Neuron (in vitro differentiated cells): Measurements from ENCODE around the gene COL16A1.

Experiments used
- H2AFZ ChIP-seq: one replicate; pipeline ENCODE4 v1.6.1; 2013; ENCODE audit warnings: low read depth, mild to moderate bottlenecking, inconsistent platforms, low read length, moderate library complexity
- H3K27me3 ChIP-seq: one replicate; pipeline ENCODE4 v1.6.1; 2013; ENCODE audit warnings: low read length; ENCODE audit not compliant: insufficient read depth
- H3K36me3 ChIP-seq: one replicate; pipeline ENCODE4 v1.6.1; 2013; ENCODE audit warnings: low read length; ENCODE audit not compliant: insufficient read depth
- H3K4me1 ChIP-seq: one replicate; pipeline ENCODE4 v1.6.1; 2013; ENCODE audit warnings: low read length; ENCODE audit not compliant: insufficient read depth
- H3K4me3 ChIP-seq: 2 replicates; pipeline ENCODE4 v1.5.1; 2013; ENCODE audit warnings: mild to moderate bottlenecking, low read length, moderate library complexity
- H3K9me3 ChIP-seq: one replicate; pipeline ENCODE4 v1.6.1; 2013; ENCODE audit warnings: low read length

Gene COL16A1

DNA sequence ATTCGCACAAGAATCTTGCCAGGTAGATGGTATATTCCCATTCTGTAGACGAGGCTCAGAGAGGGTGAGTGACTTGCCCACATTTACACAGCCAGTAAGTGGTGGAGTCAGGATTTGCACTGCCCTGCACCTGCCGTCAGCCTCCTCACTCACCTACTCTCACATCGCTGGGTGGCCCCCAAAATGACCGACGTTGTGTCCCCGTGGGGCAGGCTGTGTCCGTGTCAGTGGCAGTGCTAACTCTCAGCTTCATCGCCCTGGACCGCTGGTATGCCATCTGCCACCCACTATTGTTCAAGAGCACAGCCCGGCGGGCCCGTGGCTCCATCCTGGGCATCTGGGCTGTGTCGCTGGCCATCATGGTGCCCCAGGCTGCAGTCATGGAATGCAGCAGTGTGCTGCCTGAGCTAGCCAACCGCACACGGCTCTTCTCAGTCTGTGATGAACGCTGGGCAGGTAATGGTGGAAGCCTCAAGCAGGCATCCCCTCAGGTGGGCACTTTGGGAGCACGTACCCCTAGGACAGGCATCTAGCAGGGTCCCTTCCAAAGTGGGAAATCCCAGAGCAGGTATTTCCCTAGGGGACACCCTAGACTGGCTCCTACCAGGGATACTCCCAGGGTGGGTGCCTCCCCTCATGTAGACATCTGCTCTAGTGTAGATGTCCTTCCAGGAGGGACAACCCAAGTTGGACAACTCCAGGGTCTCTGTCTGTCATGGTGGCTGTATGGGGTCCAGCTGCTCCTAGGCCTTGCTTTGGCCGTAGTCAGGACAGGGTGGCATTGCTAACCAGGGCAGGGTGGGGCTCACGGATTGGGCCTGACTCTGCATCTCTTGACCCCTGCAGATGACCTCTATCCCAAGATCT, 83.0 kb downstream of the COL16A1 start:
- Histone ChIP-seq H3K4me3 (no peak overlapping the region), H3K36me3 (no peaks in the 10 kb centered on the region), H2AFZ (no peak overlapping the region), H3K27me3 (peaks cover 16% of the 10 kb centered on the region), H3K9me3 (no peaks in the 10 kb centered on the region), H3K4me1 (peaks cover 6% of the 10 kb centered on the region)

DNA sequence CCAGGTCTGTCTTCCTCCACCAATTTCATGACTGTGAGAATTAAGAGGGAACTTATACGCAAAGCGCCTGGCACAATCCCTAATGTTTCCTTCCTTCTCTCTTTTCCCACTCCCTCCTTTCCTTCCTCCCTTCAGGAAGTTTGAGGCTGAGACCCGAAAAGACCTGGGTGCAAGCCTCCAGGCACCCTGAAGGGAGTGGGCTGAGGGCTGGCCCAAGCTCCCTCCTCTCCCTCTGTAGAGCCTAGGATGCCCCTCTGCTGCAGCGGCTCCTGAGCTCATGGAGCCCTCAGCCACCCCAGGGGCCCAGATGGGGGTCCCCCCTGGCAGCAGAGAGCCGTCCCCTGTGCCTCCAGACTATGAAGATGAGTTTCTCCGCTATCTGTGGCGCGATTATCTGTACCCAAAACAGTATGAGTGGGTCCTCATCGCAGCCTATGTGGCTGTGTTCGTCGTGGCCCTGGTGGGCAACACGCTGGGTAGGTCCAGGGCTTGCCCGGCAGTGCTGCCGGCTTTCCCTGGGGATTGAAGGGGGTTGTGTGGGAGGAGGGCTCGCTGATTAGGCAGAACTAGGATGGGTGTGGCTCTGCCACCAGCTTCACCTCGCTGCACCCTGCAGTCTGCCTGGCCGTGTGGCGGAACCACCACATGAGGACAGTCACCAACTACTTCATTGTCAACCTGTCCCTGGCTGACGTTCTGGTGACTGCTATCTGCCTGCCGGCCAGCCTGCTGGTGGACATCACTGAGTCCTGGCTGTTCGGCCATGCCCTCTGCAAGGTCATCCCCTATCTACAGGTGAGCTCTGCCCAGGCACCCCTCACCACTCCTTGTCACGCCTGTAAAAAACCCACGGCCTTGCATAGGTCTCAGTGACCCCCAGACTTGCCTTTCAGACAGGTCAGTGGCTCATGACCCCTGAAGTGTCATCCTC, 84.6 kb downstream of the COL16A1 start:
- H3K4me3 ChIP-seq: no peak overlapping the region
- no peaks in the 10 kb centered on the region for H3K36me3 ChIP-seq
- no peaks in the 10 kb centered on the region for H3K9me3 ChIP-seq
- no peak overlapping the region for H2AFZ ChIP-seq
- peaks cover 25% of the 10 kb centered on the region for H3K27me3 ChIP-seq
- H3K4me1 ChIP-seq: peaks cover 12% of the 10 kb centered on the region

DNA sequence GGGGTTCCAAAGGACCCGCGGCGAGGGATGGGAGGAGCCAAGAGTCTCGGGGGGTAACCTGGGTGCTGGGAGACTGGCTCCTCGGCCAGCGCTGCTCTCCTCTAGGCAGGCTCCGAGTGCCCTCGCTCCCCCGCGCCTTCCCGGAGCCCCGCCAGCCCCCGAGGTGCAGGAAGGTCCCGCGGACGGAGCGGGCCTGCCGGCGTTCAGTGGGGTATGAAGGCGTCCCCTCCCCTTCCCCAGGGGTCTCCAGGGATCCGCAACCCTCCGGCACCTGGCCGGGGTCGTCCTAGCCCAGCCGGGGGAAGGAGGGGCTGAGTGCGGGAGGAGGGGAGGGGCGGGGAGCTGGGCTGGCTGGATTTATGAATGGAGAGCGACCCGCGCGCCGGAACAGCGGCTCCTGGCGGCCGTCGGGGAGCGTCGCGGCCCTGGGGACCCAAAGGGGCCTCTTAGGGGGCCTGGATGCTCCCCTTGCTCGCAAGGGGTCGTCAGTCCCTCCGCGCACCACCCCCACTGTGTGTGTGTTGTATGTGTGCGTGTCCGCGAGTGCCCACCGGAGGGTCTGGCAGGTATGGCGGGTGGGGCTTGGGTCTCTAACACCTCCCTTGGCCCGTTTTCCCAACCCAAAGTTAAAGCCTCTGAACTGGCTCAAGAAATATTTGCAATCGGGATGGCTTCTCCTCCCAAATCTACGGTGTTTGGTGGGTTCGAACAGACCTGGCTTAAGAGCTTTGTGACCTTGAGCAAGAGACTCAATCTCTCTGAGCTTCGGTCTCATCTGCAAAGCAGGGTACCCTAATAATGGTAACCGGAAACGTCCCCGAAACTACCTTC, 85.7 kb downstream of the COL16A1 start:
- Histone ChIP-seq H3K27me3 (peaks cover 26% of the 10 kb centered on the region), H3K9me3 (no peaks in the 10 kb centered on the region), H2AFZ (peak overlapping the region; percentile 73), H3K36me3 (no peaks in the 10 kb centered on the region), H3K4me3 (peak overlapping the region; percentile 39), H3K4me1 (peaks cover 12% of the 10 kb centered on the region)

DNA sequence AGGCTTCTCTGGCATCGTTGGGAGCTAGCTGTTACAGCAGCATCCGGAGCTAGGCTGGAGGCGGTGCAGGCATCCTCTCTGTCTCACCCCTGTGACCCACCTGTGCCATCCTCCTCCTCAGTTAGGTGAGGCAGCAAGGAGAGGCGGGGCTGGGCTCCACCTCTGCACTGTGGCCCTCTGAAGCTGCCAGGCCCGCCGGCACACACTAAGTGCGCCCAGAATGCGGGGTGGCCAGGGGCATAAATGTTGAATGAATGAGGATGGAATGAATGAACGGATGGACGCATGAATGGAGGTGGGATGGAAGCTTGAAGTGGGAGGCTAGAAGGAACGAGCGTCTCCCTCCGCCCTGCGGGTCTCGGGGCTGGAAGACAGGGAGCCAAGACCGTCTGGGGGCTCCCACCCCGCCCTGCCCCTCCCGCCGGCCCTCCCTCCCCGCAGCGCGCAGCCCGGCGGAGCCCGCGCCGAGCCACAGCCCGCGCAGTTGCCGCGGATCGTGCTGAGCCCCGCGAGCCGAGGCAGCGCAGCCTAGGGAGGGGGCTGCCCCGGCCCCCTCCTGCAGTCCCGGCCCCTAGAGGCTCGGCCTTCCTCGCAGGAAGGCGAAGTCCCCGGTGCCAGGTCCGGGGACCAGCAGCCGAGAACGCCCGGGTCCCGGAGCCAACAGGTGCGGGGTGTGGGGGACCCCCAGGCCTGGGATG, 86.5 kb downstream of the COL16A1 start, which contains the start of gene HCRTR1:
Gene HCRTR1 (plus strand): TSS at position 472 of the 698 bp plus-strand sequence. CDS start 1,504 bp downstream, outside the sequence.
- H3K4me3 ChIP-seq: peak within 1 kb of the TSS; percentile 39
- H3K36me3 ChIP-seq: no peaks in the 10 kb centered on the region
- H3K4me1 ChIP-seq: peaks cover 12% of the 10 kb centered on the region
- H3K27me3 ChIP-seq: peaks cover 26% of the 10 kb centered on the region
- no peaks in the 10 kb centered on the region for H3K9me3 ChIP-seq
- H2AFZ ChIP-seq: peak within 1 kb of the TSS; percentile 73

DNA sequence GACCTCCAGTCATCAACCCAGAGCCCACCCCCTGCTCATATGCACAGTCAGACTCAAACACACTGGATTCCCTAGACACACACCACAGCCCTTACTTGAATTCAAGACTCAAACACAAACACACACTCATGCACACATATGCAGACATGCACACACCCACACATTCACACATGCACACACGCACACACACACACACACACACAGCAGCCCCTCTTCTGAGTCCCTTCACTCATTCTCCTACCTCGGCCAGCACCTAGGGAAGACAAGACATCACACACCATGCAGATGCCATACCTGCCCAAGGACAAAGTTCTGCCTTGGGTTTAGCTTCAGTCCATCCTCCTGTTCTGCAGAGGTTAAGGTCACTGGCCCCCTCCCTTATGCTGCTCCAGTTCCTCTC, 87.9 kb downstream of the COL16A1 start:
- Histone ChIP-seq H3K36me3 (no peaks in the 10 kb centered on the region), H3K27me3 (peaks cover 26% of the 10 kb centered on the region), H3K4me1 (peaks cover 12% of the 10 kb centered on the region), H3K9me3 (no peaks in the 10 kb centered on the region), H2AFZ (no peak overlapping the region), H3K4me3 (no peak overlapping the region)

DNA sequence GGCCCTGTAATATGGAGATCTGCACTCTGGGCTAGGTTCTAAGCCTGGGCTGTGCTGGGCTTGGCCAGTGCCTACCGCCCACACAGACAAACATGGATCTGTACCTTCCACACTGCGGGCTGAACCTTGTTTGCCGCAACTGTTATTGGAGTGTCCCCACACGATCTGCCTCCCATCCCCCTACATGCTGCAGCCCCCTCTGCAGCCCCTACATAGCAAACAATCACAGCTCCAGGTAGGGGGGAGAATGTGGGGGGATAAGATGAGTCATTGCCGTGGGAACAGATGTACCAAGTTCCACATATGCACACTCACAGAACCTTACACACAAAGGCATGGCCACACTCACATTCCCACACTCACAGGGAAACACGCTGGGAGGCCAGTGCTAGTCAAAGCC, 88.4 kb downstream of the COL16A1 start:
- H3K27me3 ChIP-seq: peaks cover 26% of the 10 kb centered on the region
- no peaks in the 10 kb centered on the region for H3K9me3 ChIP-seq
- H3K4me3 ChIP-seq: no peak overlapping the region
- H3K4me1 ChIP-seq: peaks cover 12% of the 10 kb centered on the region
- H2AFZ ChIP-seq: no peak overlapping the region
- H3K36me3 ChIP-seq: no peaks in the 10 kb centered on the region

DNA sequence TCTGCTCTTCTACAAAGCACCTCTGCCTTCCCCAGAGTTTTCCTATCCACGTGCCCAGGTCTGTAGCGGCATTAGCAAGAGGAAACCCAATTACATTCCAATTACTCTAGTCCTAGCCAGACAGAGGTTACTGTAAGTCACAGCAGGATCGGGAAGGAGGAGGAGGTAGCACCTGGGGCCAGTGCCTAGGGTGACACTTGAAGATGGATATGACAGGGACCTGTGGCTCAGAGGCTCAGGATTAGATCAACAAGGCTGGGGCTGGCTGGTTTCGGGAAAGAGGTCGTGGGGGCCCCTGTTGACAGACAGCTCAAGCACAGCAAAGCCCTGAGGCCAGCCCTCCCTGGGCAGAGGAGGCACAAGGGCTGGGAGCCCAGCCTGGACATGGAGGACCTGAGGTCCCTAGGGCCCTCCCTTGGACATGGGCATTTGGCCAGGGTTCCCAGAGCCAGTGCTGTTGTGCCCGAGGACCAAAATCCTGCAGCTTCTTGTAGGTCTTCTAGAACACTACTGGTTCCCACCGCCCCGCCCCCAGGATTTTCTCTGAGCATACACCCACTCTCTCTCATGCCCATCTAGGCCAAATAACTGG, 89.3 kb downstream of the COL16A1 start:
- H2AFZ ChIP-seq: no peak overlapping the region
- peaks cover 12% of the 10 kb centered on the region for H3K4me1 ChIP-seq
- no peak overlapping the region for H3K4me3 ChIP-seq
- no peaks in the 10 kb centered on the region for H3K9me3 ChIP-seq
- no peaks in the 10 kb centered on the region for H3K36me3 ChIP-seq
- H3K27me3 ChIP-seq: peaks cover 26% of the 10 kb centered on the region

DNA sequence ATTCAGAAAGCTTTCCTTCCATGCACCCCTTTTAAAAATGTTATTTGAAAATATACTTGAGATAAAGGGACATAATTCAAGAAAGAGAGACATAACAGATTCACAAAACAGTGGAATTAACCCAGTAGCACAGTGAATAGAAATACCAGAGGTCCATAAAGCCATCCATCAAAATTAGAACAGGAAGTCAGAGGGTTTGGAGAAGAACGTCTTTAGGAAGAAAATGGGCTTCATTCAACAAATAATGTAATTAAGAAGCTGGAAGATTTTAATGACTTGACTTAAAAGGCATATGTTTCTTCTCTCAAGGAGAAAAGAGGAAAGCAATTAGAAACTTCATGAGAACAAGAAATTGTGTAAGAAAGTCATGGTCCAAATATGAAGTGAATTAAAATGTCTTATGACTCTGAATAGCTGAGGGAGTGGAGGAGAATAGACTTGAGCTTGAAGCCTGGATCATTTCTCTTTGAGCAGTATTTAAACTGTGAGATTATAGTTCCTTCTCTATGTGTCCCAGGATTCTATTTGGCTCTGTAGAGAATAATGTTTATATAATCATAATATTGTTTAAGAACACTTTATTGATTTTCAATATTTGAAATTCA, 94.2 kb downstream of the COL16A1 start:
- Histone ChIP-seq H3K4me3 (no peak overlapping the region), H3K9me3 (peaks cover 2% of the 10 kb centered on the region), H3K27me3 (peaks cover 7% of the 10 kb centered on the region), H2AFZ (no peak overlapping the region), H3K4me1 (no peaks in the 10 kb centered on the region), H3K36me3 (no peaks in the 10 kb centered on the region)

DNA sequence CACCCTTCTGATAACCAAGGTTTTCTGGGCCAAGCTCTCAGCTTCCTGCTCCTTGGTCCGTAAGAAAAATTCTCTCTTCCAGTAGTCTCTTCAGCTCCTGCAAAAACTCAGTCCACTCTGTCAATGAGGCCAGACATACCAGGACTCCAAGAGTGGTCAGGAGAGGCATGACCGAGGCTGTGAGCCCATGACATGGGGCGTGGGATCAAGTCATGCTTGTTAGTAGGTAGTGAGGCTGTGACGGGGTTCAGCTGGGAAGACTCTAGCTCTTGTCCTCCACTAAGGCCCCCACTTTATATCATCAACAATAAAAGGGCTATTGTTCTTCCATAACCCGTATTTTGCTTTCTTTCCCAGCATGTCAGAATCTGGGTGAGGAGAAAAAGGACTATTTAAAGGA, 96.5 kb downstream of the COL16A1 start:
- H3K27me3 ChIP-seq: peaks cover 3% of the 10 kb centered on the region

DNA sequence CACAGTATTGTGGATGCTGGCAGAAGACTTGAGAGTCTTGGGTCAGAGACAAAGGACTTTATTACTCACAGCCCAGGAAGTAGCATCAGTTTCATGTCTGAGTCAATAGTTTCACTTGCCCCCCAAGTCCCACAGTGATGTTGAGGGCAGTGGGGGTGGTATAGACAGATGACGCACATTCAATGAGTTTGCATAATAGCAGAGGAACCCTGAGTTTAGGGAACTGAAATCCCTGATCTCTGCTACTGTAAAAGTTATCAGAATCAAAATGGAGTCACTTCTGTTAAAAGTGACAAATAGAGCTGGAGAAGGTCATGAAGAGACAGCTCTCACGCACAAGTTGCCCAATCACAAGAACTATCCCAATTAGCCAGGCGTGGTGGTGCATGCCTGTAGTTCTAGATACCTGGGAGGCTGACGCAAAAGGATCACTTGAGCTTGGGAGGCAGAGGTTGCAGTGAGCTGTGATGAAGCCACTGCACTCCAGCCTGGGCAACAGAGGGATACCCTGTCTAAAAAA, 97.8 kb downstream of the COL16A1 start:
- Histone ChIP-seq H3K27me3 (peaks cover 5% of the 10 kb centered on the region), H2AFZ (no peak overlapping the region), H3K4me3 (no peak overlapping the region), H3K9me3 (peaks cover 4% of the 10 kb centered on the region), H3K4me1 (no peaks in the 10 kb centered on the region), H3K36me3 (no peaks in the 10 kb centered on the region)

More for the DNA sequence above, 96.5 kb downstream of the COL16A1 start:
- Histone ChIP-seq H3K4me1 (no peaks in the 10 kb centered on the region), H3K36me3 (no peaks in the 10 kb centered on the region), H2AFZ (no peak overlapping the region), H3K4me3 (no peak overlapping the region), H3K9me3 (peaks cover 2% of the 10 kb centered on the region)
